GM21619 (cell line): Measurements from ENCODE around the gene NUDT6.
"Not testable (repeated sequence)": the region's sequence is repeated elsewhere in the genome, so short reads cannot be mapped to it uniquely, and the experiment has no call there.

Source experiments
- ATAC-seq: cut with Tn5 transposase; IDR thresholded peaks from one replicate; pipeline ENCODE4 v1.9.1; 2021; ENCODE audit not compliant: unreplicated experiment

NUDT6 gene

GRCh38 chr4:122879001-122879400, 43.4 kb downstream of the NUDT6 start:
- no peak for ATAC-seq

- ATAC-seq = no peak
These were observed 45.9 kb downstream of the NUDT6 start for GRCh38 chr4:122876456-122876855.

- ATAC-seq = no peak
These were observed 46.4 kb downstream of the NUDT6 start for GRCh38 chr4:122875949-122876348.

GRCh38 chr4:122873821-122874593, 48.4 kb downstream of the NUDT6 start:
- ATAC-seq = no peak

- ATAC-seq = no peak
These were observed 49.3 kb downstream of the NUDT6 start for GRCh38 chr4:122873146-122873545.

- ATAC-seq = not testable (repeated sequence)
These were observed 54.2 kb downstream of the NUDT6 start for GRCh38 chr4:122868235-122868634.

- ATAC-seq = no peak
These were observed 57.0 kb downstream of the NUDT6 start for GRCh38 chr4:122865425-122865824.

GRCh38 chr4:122863639-122864038, 58.8 kb downstream of the NUDT6 start:
- ATAC-seq = no peak

GRCh38 chr4:122861172-122861943, 61.0 kb downstream of the NUDT6 start:
- no peak for ATAC-seq

GRCh38 chr4:122858705-122859104, 63.7 kb downstream of the NUDT6 start:
- ATAC-seq = no peak

- ATAC-seq = no peak
These were observed 65.2 kb downstream of the NUDT6 start for GRCh38 chr4:122857160-122857559.

GRCh38 chr4:122855353-122855890, 67.0 kb downstream of the NUDT6 start:
- ATAC-seq = no peak

GRCh38 chr4:122854447-122855352, 67.7 kb downstream of the NUDT6 start:
- ATAC-seq = no peak

- no peak for ATAC-seq
These were observed 70.8 kb downstream of the NUDT6 start for GRCh38 chr4:122851568-122851967.

- not testable (repeated sequence) for ATAC-seq
These were observed 72.6 kb downstream of the NUDT6 start for GRCh38 chr4:122849789-122850188.

- no peak for ATAC-seq
These were observed 74.5 kb downstream of the NUDT6 start for GRCh38 chr4:122847931-122848330.

GRCh38 chr4:122845760-122846159, 76.6 kb downstream of the NUDT6 start:
- ATAC-seq = no peak

- ATAC-seq = no peak
These were observed 77.3 kb downstream of the NUDT6 start for GRCh38 chr4:122845066-122845465.

- not testable (repeated sequence) for ATAC-seq
These were observed 78.0 kb downstream of the NUDT6 start for GRCh38 chr4:122844391-122844790.

GRCh38 chr4:122842984-122843531, 79.3 kb downstream of the NUDT6 start:
- no peak for ATAC-seq
